SK-N-SH treated with all-trans-retinoic acid at 6 μM for 48 hours (cell line): ENCODE measurements around the gene SCAF8.

ENCODE experiments used
- ATAC-seq: fragments of 200-7000 bp; cut with Tn5 transposase; 3 replicates; pipeline ENCODE4 v1.9.1; 2020; ENCODE audit warnings: mild to moderate bottlenecking, moderate library complexity
- ARNTL ChIP-seq: fragments of 450-650 bp; formaldehyde crosslinking; IDR thresholded peaks from 2 replicates; pipeline ENCODE4 v1.5.0; 2020; ENCODE audit warnings: low read depth, mild to moderate bottlenecking, moderate library complexity, borderline replicate concordance
- BACH2 ChIP-seq: fragments of 250-450 bp; sonication (Bioruptor Pico); IDR thresholded peaks from 2 replicates; pipeline ENCODE4 v1.9.0; 2021; ENCODE audit warnings: mild to moderate bottlenecking, borderline replicate concordance
- CREB5 ChIP-seq: fragments of 250-450 bp; sonication (Bioruptor Pico); IDR thresholded peaks from 2 replicates; pipeline ENCODE4 v1.5.1; 2020; ENCODE audit warnings: low read depth, mild to moderate bottlenecking, moderate library complexity
- CSRNP3 ChIP-seq: fragments of 250-450 bp; sonication (Bioruptor Pico); IDR thresholded peaks from 2 replicates; pipeline ENCODE4 v1.5.1; 2021; ENCODE audit warnings: mild to moderate bottlenecking, moderate library complexity
- ESRRG ChIP-seq: fragments of 250-450 bp; sonication (Bioruptor Pico); IDR thresholded peaks from 2 replicates; pipeline ENCODE4 v1.6.1; 2021; ENCODE audit warnings: mild to moderate bottlenecking
- GLIS3 ChIP-seq: fragments of 250-450 bp; sonication (Bioruptor Pico); IDR thresholded peaks from 2 replicates; pipeline ENCODE4 v1.5.0; 2020; ENCODE audit warnings: mild to moderate bottlenecking, moderate library complexity
- ISL1 ChIP-seq: fragments of 250-450 bp; sonication (Bioruptor Pico); IDR thresholded peaks from 2 replicates; pipeline ENCODE4 v2.1.2; 2022; ENCODE audit warnings: mild to moderate bottlenecking, moderate library complexity
- OSR1 ChIP-seq: fragments of 250-450 bp; sonication (Bioruptor Pico); IDR thresholded peaks from 2 replicates; pipeline ENCODE4 v1.8.0; 2022; ENCODE audit warnings: moderate library complexity, mild to moderate bottlenecking, inconsistent platforms
- PATZ1 ChIP-seq: fragments of 250-450 bp; sonication (Bioruptor Pico); IDR thresholded peaks from 2 replicates; pipeline ENCODE4 v1.8.0; 2020; ENCODE audit warnings: mild to moderate bottlenecking, moderate library complexity, borderline replicate concordance
- PPARA ChIP-seq: fragments of 250-450 bp; sonication (Bioruptor Pico); IDR thresholded peaks from 2 replicates; pipeline ENCODE4 v1.5.0; 2020; ENCODE audit warnings: mild to moderate bottlenecking, borderline replicate concordance
- RARB ChIP-seq: fragments of 250-450 bp; sonication (Bioruptor Pico); IDR thresholded peaks from 2 replicates; pipeline ENCODE4 v1.8.0; 2021; ENCODE audit warnings: mild to moderate bottlenecking, moderate library complexity
- SNAI2 ChIP-seq: fragments of 250-450 bp; sonication (Bioruptor Pico); IDR thresholded peaks from 2 replicates; pipeline ENCODE4 v1.5.0; 2020; ENCODE audit warnings: mild to moderate bottlenecking, moderate library complexity
- TCF4 ChIP-seq: fragments of 250-450 bp; sonication (Bioruptor Pico); IDR thresholded peaks from 2 replicates; pipeline ENCODE4 v1.8.0; 2021; ENCODE audit warnings: mild to moderate bottlenecking, moderate library complexity, borderline replicate concordance
- TOX ChIP-seq: fragments of 250-450 bp; sonication (Bioruptor Pico); IDR thresholded peaks from 2 replicates; pipeline ENCODE4 v1.8.0; 2021; ENCODE audit warnings: mild to moderate bottlenecking, moderate library complexity, borderline replicate concordance
- ZC3H10 ChIP-seq: fragments of 250-450 bp; sonication (Bioruptor Pico); IDR thresholded peaks from 2 replicates; pipeline ENCODE4 v1.5.1; 2021; ENCODE audit warnings: mild to moderate bottlenecking, moderate library complexity
- ZFP3 ChIP-seq: fragments of 250-450 bp; sonication (Bioruptor Pico); IDR thresholded peaks from 2 replicates; pipeline ENCODE4 v1.5.0; 2020; ENCODE audit warnings: mild to moderate bottlenecking, moderate library complexity
- ZFP30 ChIP-seq: fragments of 450-650 bp; formaldehyde crosslinking; IDR thresholded peaks from 2 replicates; pipeline ENCODE4 v1.5.0; 2022; ENCODE audit warnings: mild to moderate bottlenecking, moderate library complexity
- ZNF565 ChIP-seq: fragments of 450-650 bp; formaldehyde crosslinking; conservative IDR thresholded peaks from 2 replicates; pipeline ENCODE4 v1.5.0; 2020; ENCODE audit warnings: low read depth, mild to moderate bottlenecking, moderate library complexity
- ZNF8 ChIP-seq: fragments of 450-650 bp; formaldehyde crosslinking; IDR thresholded peaks from 2 replicates; pipeline ENCODE4 v1.5.0; 2020; ENCODE audit warnings: mild to moderate bottlenecking, moderate library complexity

The SCAF8 gene

GRCh38 chr6:154821099-154821498 lies 87.9 kb downstream of the SCAF8 start (continued):
- TF ChIP-seq PATZ1 (CRISPR knock-in tag) (no peak), SNAI2 (CRISPR knock-in tag) (no peak), TOX (CRISPR knock-in tag) (no peak)

GRCh38 chr6:154821638-154822037 lies 88.4 kb downstream of the SCAF8 start:
- TF ChIP-seq CSRNP3 (CRISPR knock-in tag) (no peak), SNAI2 (CRISPR knock-in tag) (no peak), ZNF565 (CRISPR knock-in tag) (no peak), ZFP30 (CRISPR knock-in tag) (no peak)

GRCh38 chr6:154822947-154823558 lies 89.8 kb downstream of the SCAF8 start:
- no peak for ATAC-seq
- no peak for TF ChIP-seq OSR1
- no peak for TF ChIP-seq RARB (CRISPR knock-in tag)
- no peak for TF ChIP-seq ARNTL (CRISPR knock-in tag)
- no peak for TF ChIP-seq PPARA
- no peak for TF ChIP-seq SNAI2 (CRISPR knock-in tag)
- no peak for TF ChIP-seq TCF4 (CRISPR knock-in tag)
- TF ChIP-seq GLIS3 (CRISPR knock-in tag): no peak
- TF ChIP-seq ISL1: no peak
- no peak for TF ChIP-seq ZFP3
- no peak for TF ChIP-seq CREB5 (CRISPR knock-in tag)

More at GRCh38 chr6:154821638-154822037, 88.4 kb downstream of the SCAF8 start:
- no peak for ATAC-seq

GRCh38 chr6:154824076-154824475 lies 90.9 kb downstream of the SCAF8 start:
- 0 out of 3 replicates have a peak, but pooled peaks have one; percentile 39 for ATAC-seq

More at GRCh38 chr6:154824076-154824475, 90.9 kb downstream of the SCAF8 start:
- TF ChIP-seq BACH2 (CRISPR knock-in tag): no peak
- TF ChIP-seq GLIS3 (CRISPR knock-in tag): no peak
- no peak for TF ChIP-seq PATZ1 (CRISPR knock-in tag)
- no peak for TF ChIP-seq CREB5 (CRISPR knock-in tag)
- TF ChIP-seq ZC3H10 (CRISPR knock-in tag): no peak
- no peak for TF ChIP-seq RARB (CRISPR knock-in tag)
- no peak for TF ChIP-seq ZFP30 (CRISPR knock-in tag)
- TF ChIP-seq ZNF8: no peak
- TF ChIP-seq ESRRG: no peak
- no peak for TF ChIP-seq TCF4 (CRISPR knock-in tag)
- TF ChIP-seq, all 23 proteins: peak for 0
